Fibroblast of pulmonary artery (primary cell): Measurements from ENCODE around the gene TBCD.

ENCODE experiments used
- DNase-seq: peaks from one replicate; pipeline ENCODE4 v3.0.0-alpha.2; 2010; ENCODE audit warnings: low read depth
- H3K4me3 ChIP-seq: replicated peaks from 2 replicates; pipeline ENCODE4 v1.5.1; 2011; ENCODE audit warnings: low read depth, mild to moderate bottlenecking, control low read depth, low read length, moderate library complexity
- CTCF ChIP-seq: IDR thresholded peaks from 2 replicates; pipeline ENCODE4 v1.5.1; 2011; ENCODE audit warnings: mild to moderate bottlenecking, control low read depth, low read length, inconsistent platforms; ENCODE audit errors: missing control alignments

TBCD gene

GRCh38 chr17:82832411-82832810 is 80.5 kb downstream of the TBCD start:
- DNase-seq = no peak
- no peak for TF ChIP-seq CTCF
- H3K4me3 ChIP-seq = no peak overlapping the region

- DNase-seq = no peak
- TF ChIP-seq CTCF = no peak
These were observed 81.1 kb downstream of the TBCD start for GRCh38 chr17:82832881-82833475.

GRCh38 chr17:82835122-82835521 is 83.3 kb downstream of the TBCD start:
- H3K4me3 ChIP-seq = no peak overlapping the region
- no peak for DNase-seq
- no peak for TF ChIP-seq CTCF

More at GRCh38 chr17:82832881-82833475, 81.1 kb downstream of the TBCD start:
- no peak overlapping the region for H3K4me3 ChIP-seq

- TF ChIP-seq CTCF = no peak
- H3K4me3 ChIP-seq = no peak overlapping the region
- DNase-seq = no peak
These were observed 84.1 kb downstream of the TBCD start for GRCh38 chr17:82835766-82836512.

- TF ChIP-seq CTCF = no peak
- no peak for DNase-seq
- no peak overlapping the region for H3K4me3 ChIP-seq
These were observed 85.0 kb downstream of the TBCD start for GRCh38 chr17:82836823-82837357.

- no peak overlapping the region for H3K4me3 ChIP-seq
- no peak for DNase-seq
- TF ChIP-seq CTCF = no peak
These were observed 85.9 kb downstream of the TBCD start for GRCh38 chr17:82837586-82838320.
